ENCODE data around the gene PEX13.
A peak's percentile ranks its signal among the peaks of the same experiment; 100 is the strongest.

PEX13 gene

DNA sequence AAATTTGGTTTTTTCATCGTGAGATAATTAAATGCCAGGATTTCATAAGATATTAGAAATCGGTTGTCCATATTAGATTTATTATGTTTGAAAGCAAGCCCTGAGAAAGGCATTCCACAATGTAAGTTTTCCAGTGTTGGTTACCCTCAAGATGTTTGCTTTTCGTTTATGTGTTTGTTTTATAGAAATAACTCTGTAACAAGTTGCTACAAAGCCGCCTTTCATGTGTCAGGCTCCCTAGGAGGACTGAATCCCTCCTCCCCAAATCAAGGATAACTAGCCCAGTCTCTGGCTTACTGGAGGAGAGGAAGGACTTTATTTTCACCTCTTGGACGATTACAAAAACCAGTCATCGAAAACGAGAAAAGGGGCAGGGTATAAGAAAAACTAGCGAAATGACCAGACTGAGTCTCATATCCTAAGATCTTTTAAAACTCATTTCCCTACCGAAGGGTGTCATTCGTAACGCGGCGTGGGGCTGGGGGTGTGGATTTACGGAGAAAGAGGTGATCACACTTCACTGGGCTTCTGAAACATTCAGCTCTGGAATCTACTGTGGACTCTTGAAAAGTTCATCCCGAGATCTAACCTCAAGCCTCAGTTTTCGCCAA lies 1.0 kb upstream of the PEX13 start:
- H3K4me2 ChIP-seq: peak overlapping the region; percentile 76
- peak overlapping the region; percentile 95 for H3K4me3 ChIP-seq (IDR thresholded peaks at IDR 0.05; ENCODE audit: insufficient read depth, low read depth, low read length)
- H3K27me3 ChIP-seq (ENCODE audit: insufficient read depth, low read depth): no peaks in the 10 kb centered on the region
- H3K36me3 ChIP-seq (ENCODE audit: insufficient read depth): no peaks in the 10 kb centered on the region
- no peaks in the 10 kb centered on the region for H4K20me1 ChIP-seq (ENCODE audit: insufficient read depth)
- peak overlapping the region; percentile 62 for H2AFZ ChIP-seq (ENCODE audit: low read depth)
- peak overlapping the region; percentile 70; the same call in 1 of the 2 replicates for H3K9ac ChIP-seq
- peaks cover 38% of the 10 kb centered on the region for H3K4me1 ChIP-seq (ENCODE audit: low read depth, poor library complexity, severe bottlenecking)
- H3K79me2 ChIP-seq (ENCODE audit: insufficient read depth, low read depth): peaks cover 47% of the 10 kb centered on the region
- peak overlapping the region; percentile 81 for H3K27ac ChIP-seq
- TF ChIP-seq, protein P1, sequence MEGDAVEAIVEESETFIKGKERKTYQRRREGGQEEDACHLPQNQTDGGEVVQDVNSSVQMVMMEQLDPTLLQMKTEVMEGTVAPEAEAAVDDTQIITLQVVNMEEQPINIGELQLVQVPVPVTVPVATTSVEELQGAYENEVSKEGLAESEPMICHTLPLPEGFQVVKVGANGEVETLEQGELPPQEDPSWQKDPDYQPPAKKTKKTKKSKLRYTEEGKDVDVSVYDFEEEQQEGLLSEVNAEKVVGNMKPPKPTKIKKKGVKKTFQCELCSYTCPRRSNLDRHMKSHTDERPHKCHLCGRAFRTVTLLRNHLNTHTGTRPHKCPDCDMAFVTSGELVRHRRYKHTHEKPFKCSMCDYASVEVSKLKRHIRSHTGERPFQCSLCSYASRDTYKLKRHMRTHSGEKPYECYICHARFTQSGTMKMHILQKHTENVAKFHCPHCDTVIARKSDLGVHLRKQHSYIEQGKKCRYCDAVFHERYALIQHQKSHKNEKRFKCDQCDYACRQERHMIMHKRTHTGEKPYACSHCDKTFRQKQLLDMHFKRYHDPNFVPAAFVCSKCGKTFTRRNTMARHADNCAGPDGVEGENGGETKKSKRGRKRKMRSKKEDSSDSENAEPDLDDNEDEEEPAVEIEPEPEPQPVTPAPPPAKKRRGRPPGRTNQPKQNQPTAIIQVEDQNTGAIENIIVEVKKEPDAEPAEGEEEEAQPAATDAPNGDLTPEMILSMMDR (conservative IDR thresholded peaks at IDR 0.05; ENCODE audit: low read depth, low read length): no peak

DNA sequence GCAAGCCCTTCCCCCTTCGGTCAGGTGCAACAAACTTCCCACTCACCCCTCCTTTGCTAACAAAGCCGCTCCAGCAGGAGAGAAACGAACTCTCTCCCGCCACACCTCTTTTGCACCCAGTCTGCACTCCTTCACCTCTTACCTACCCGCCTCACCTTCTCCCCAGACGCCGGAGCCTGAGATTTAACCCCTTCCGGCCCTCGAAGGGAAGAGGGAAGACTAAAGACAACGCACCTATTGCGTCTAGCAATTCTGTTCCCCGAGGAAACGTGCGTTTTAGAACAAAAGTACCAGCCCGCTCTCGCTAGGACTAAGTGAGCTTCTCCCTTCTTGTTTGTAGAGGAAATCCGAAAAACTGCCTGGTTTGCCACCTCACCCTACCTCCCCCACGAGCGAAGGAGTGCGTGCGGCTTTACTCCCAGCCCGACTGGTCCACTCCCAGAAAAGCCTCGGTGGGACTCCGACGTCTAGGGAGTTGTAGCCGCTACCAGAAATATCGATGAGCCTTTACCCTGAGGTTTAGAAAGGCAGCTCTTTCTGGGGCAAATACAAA lies 441 bp upstream of the PEX13 start:
- Histone ChIP-seq H3K9ac (peak overlapping the region; percentile 70; the same call in 1 of the 2 replicates), H3K4me1 (ENCODE audit: low read depth, poor library complexity, severe bottlenecking) (peaks cover 32% of the 10 kb centered on the region), H3K4me3 (IDR thresholded peaks at IDR 0.05; ENCODE audit: insufficient read depth, low read depth, low read length) (peak overlapping the region; percentile 95), H3K27me3 (ENCODE audit: insufficient read depth, low read depth) (no peaks in the 10 kb centered on the region), H3K79me2 (ENCODE audit: insufficient read depth, low read depth) (peaks cover 47% of the 10 kb centered on the region), H2AFZ (ENCODE audit: low read depth) (peak overlapping the region; percentile 62), H4K20me1 (ENCODE audit: insufficient read depth) (no peaks in the 10 kb centered on the region), H3K36me3 (ENCODE audit: insufficient read depth) (no peaks in the 10 kb centered on the region), H3K4me2 (peak overlapping the region; percentile 76; the same call in 1 of the 2 replicates), H3K27ac (peak overlapping the region; percentile 81)
- TF ChIP-seq, protein P1 (conservative IDR thresholded peaks at IDR 0.05; ENCODE audit: low read depth, low read length): no peak

DNA sequence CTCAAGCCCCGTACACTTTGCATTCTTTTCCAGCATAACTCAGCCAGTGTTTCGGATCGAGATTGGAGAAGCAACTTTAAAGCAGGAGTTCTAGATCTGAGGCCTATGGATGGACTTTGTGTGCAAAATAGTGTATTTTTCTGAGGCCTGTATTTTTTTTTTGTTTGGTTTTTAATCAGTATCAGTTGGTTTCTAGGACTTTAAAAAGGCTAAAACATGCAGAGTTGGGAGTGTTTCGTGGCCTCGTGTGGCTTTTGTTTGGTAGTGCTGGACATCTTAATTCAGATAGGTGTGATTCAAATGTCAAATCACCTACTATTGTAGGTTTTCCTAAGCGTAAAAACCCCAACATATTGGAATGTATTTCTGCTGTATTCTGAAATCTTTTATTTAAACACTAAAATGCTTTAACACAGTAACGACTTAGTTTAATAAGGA lies 817 bp downstream of the PEX13 start:
- peaks cover 49% of the 10 kb centered on the region for H3K79me2 ChIP-seq (ENCODE audit: insufficient read depth, low read depth)

DNA sequence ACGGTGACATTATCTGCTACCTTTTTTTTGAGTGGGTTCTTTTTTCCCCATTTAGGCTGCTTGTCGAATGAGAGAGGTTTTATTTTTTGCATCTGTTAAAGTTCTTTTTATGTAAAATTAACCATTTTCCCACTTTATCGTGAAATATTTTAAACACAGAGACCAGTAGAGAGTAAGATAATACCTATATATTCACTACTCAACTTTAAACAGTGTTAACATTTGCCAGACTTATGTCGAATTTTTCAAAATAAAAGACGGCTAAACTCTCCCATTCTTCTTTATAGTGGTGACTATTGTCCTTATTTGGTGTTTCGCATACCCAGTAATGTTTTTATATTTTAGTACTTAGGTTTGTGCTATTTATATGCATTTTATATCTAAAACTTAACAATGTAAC lies 1.3 kb downstream of the PEX13 start:
- Histone ChIP-seq H3K36me3 (ENCODE audit: insufficient read depth) (no peaks in the 10 kb centered on the region), H3K79me2 (ENCODE audit: insufficient read depth, low read depth) (peaks cover 53% of the 10 kb centered on the region), H3K27ac (peak overlapping the region; percentile 81; the same call in 1 of the 2 replicates), H3K27me3 (ENCODE audit: insufficient read depth, low read depth) (no peaks in the 10 kb centered on the region), H3K4me3 (IDR thresholded peaks at IDR 0.05; ENCODE audit: insufficient read depth, low read depth, low read length) (no peak overlapping the region), H3K4me2 (peak overlapping the region; percentile 76), H3K4me1 (ENCODE audit: low read depth, poor library complexity, severe bottlenecking) (peaks cover 28% of the 10 kb centered on the region), H3K9ac (peak overlapping the region; percentile 70; the same call in 1 of the 2 replicates), H2AFZ (ENCODE audit: low read depth) (no peak overlapping the region), H4K20me1 (ENCODE audit: insufficient read depth) (no peaks in the 10 kb centered on the region)
- TF ChIP-seq, protein P1 (conservative IDR thresholded peaks at IDR 0.05; ENCODE audit: low read depth, low read length): no peak

More for the DNA sequence above, 817 bp downstream of the PEX13 start:
- H3K36me3 ChIP-seq (ENCODE audit: insufficient read depth): no peaks in the 10 kb centered on the region
- TF ChIP-seq, protein P1 (conservative IDR thresholded peaks at IDR 0.05; ENCODE audit: low read depth, low read length): no peak
- H3K27ac ChIP-seq: peak overlapping the region; percentile 81
- peak overlapping the region; percentile 95 for H3K4me3 ChIP-seq (IDR thresholded peaks at IDR 0.05; ENCODE audit: insufficient read depth, low read depth, low read length)
- H3K4me1 ChIP-seq (ENCODE audit: low read depth, poor library complexity, severe bottlenecking): peaks cover 28% of the 10 kb centered on the region
- H3K9ac ChIP-seq: peak overlapping the region; percentile 70; the same call in 1 of the 2 replicates
- H3K27me3 ChIP-seq (ENCODE audit: insufficient read depth, low read depth): no peaks in the 10 kb centered on the region
- peak overlapping the region; percentile 76 for H3K4me2 ChIP-seq
- peak overlapping the region; percentile 62 for H2AFZ ChIP-seq (ENCODE audit: low read depth)
- H4K20me1 ChIP-seq (ENCODE audit: insufficient read depth): no peaks in the 10 kb centered on the region
